K562 (cell line): ENCODE measurements around the gene AVPR1B.

ENCODE experiments used
- MAX ChIP-seq: sonication (generic); formaldehyde crosslinking; IDR thresholded peaks from 2 replicates; pipeline ENCODE4 v1.9.0; 2022; ENCODE audit warnings: mild to moderate bottlenecking, missing genetic modification reagents
- POLR2A ChIP-seq: fragments of 450-650 bp; conservative IDR thresholded peaks from 2 replicates; pipeline ENCODE4 v1.6.1; 2016
- TF ChIP-seq, protein P1 (sequence below), 3 experiments: IDR thresholded peaks in 2 of 3; conservative IDR thresholded peaks in 1 of 3; 2 replicates each; pipeline ENCODE4 v1.5.1; 2011 to 2012; ENCODE audit warnings: low read length in 3 of 3, mild to moderate bottlenecking in 3 of 3, control low read depth in 2 of 3, improper control_type of control experiment in 1 of 3, inconsistent platforms in 1 of 3, low read depth in 1 of 3, mixed read lengths in 1 of 3, moderate library complexity in 1 of 3; ENCODE audit not compliant: insufficient read depth in 2 of 3

DNA sequence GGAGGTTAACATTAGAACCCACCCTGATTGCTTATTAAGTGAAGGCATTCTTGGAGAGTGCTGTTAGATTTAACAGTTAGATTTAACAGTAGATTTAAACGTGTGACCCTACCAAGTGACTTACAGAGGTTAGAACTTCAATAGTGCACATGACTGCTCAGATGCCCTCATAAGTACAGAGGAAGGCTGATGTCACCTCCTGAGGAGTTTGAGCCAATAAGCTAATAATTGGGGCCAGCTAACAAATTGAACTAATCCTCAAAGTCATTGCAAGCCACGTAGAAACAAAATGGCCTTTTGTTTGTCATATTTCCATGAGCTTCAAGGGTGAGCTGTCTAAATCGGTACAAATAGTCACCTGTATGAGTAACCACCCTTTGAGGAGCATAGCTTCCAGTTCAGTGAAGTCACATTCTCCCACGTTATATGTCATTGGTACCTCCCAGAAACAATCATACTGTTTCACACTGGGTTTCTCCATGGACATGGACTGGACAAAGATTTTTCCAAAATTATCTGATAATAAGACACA, 11.7 kb downstream of the AVPR1B start:
- TF ChIP-seq POLR2A (no peak), MAX (CRISPR knock-in tag) (no peak)
- TF ChIP-seq, protein P1, sequence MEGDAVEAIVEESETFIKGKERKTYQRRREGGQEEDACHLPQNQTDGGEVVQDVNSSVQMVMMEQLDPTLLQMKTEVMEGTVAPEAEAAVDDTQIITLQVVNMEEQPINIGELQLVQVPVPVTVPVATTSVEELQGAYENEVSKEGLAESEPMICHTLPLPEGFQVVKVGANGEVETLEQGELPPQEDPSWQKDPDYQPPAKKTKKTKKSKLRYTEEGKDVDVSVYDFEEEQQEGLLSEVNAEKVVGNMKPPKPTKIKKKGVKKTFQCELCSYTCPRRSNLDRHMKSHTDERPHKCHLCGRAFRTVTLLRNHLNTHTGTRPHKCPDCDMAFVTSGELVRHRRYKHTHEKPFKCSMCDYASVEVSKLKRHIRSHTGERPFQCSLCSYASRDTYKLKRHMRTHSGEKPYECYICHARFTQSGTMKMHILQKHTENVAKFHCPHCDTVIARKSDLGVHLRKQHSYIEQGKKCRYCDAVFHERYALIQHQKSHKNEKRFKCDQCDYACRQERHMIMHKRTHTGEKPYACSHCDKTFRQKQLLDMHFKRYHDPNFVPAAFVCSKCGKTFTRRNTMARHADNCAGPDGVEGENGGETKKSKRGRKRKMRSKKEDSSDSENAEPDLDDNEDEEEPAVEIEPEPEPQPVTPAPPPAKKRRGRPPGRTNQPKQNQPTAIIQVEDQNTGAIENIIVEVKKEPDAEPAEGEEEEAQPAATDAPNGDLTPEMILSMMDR (IDR thresholded peaks at IDR 0.05 in 2 of 3, conservative IDR thresholded peaks at IDR 0.05 in 1 of 3; ENCODE audit: insufficient read depth in 2 of 3, low read depth in 1 of 3, low read length in 3 of 3), result no peak
